ENCODE data around the gene KIAA0753. TPM values are rescaled to one million over a fixed set of nuclear protein-coding genes. Genes with fewer than 3 reads are reported as not detected.

Gene KIAA0753
- total and polyA plus RNA-seq, 9 of the 15 experiments (the other 6 are each of a cell fraction or from before 2014, with no cell fraction given): 2.0 to 9.0 (median 6.9) TPM

DNA sequence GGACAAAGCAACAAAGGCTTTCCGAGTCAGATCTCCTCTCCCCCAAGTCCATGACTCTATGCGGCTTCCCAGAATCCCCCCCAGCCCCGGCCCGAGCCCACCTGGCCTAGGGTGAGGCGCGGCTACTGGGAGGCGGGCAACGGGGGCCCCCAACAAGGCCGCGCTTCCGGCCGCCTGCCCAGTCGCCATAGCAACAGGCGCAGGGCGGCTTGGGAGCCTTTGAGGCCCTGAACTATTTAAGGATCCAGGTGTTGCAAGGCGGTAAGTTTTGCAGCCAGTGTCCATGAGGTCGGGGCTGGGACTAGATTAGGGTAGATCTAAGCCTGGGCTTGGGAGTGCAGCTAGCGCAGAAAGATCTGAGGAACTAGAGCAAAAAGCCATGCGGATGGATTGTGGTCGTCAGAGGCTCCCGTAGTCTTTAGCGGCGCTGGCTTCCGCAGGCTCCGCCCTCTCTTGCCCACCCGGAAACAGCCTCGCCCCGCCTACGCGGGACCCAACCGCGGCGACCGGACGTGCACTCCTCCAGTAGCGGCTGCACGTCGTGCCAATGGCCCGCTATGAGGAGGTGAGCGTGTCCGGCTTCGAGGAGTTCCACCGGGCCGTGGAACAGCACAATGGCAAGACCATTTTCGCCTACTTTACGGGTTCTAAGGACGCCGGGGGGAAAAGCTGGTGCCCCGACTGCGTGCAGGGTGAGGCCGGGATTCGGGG lies at the start of gene KIAA0753, which contains the start of gene TXNDC17 (continued):
- TF ChIP-seq POU5F1 (IDR thresholded peaks at IDR 0.05; ENCODE audit: borderline replicate concordance, low read depth, low read length, partially characterized antibody): peak; percentile 79
- no peak for TF ChIP-seq MTF1 (CRISPR knock-in tag; IDR thresholded peaks at IDR 0.05; ENCODE audit: borderline replicate concordance)
- no peak for TF ChIP-seq HMG20B (CRISPR knock-in tag; IDR thresholded peaks at IDR 0.05)
- TF ChIP-seq HIVEP1 (CRISPR knock-in tag; IDR thresholded peaks at IDR 0.05): no peak
- no peak for TF ChIP-seq CREBBP (IDR thresholded peaks at IDR 0.05; ENCODE audit: low read depth, low read length)
- TF ChIP-seq POLR3A (IDR thresholded peaks at IDR 0.05; ENCODE audit: borderline replicate concordance, extremely low read depth, insufficient read depth, insufficient read length): no peak
- no peak for TF ChIP-seq FOXA3 (CRISPR knock-in tag; conservative IDR thresholded peaks at IDR 0.05 in 1 of 2, IDR thresholded peaks at IDR 0.05 in 1 of 2)
- TF ChIP-seq ZNF175 (CRISPR knock-in tag; IDR thresholded peaks at IDR 0.05; ENCODE audit: low read depth): no peak
- TF ChIP-seq POLR2AphosphoS5 (IDR thresholded peaks at IDR 0.05; ENCODE audit: control insufficient read depth, insufficient read depth, low read depth, low read length): peak; percentile 83
- no peak for TF ChIP-seq KLF10 (CRISPR knock-in tag; IDR thresholded peaks at IDR 0.05)
- peak; percentile 40; the same call in 1 of the 2 replicates for TF ChIP-seq MBD2 (IDR thresholded peaks at IDR 0.05; ENCODE audit: borderline replicate concordance, low read depth)
- no peak for TF ChIP-seq MAFG (tag; conservative IDR thresholded peaks at IDR 0.05)
- TF ChIP-seq IRF9 (tag; IDR thresholded peaks at IDR 0.05): no peak
- TF ChIP-seq, protein P1, sequence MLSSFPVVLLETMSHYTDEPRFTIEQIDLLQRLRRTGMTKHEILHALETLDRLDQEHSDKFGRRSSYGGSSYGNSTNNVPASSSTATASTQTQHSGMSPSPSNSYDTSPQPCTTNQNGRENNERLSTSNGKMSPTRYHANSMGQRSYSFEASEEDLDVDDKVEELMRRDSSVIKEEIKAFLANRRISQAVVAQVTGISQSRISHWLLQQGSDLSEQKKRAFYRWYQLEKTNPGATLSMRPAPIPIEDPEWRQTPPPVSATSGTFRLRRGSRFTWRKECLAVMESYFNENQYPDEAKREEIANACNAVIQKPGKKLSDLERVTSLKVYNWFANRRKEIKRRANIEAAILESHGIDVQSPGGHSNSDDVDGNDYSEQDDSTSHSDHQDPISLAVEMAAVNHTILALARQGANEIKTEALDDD (IDR thresholded peaks at IDR 0.05): no peak
- TF ChIP-seq USF2 (CRISPR knock-in tag; IDR thresholded peaks at IDR 0.05): no peak
- peak; percentile 87 for TF ChIP-seq RBM22 (IDR thresholded peaks at IDR 0.05; ENCODE audit: low read depth, low read length, poor library complexity, severe bottlenecking)
- TF ChIP-seq TAF9B (IDR thresholded peaks at IDR 0.05; ENCODE audit: partially characterized antibody): peak; percentile 44
- no peak for TF ChIP-seq SAFB2 (IDR thresholded peaks at IDR 0.05; ENCODE audit: borderline replicate concordance, low read depth, low read length, severe bottlenecking)
- no peak for TF ChIP-seq ZNF197 (CRISPR knock-in tag; IDR thresholded peaks at IDR 0.05; ENCODE audit: low read depth)
- TF ChIP-seq PRMT5 (CRISPR knock-in tag; IDR thresholded peaks at IDR 0.05): no peak
- TF ChIP-seq ADNP (tag; IDR thresholded peaks at IDR 0.05): no peak
- peak; percentile 37 to 63 for TF ChIP-seq E2F6 (IDR thresholded peaks at IDR 0.05; ENCODE audit: borderline replicate concordance in 1 of 2, extremely low read depth in 1 of 2, insufficient read depth in 1 of 2, insufficient read length in 1 of 2, low read depth in 1 of 2, low read length in 1 of 2, poor library complexity in 1 of 2, severe bottlenecking in 1 of 2)
- no peak for TF ChIP-seq NFE2L1 (tag; IDR thresholded peaks at IDR 0.05; ENCODE audit: borderline replicate concordance, low read depth)
- TF ChIP-seq LCOR (CRISPR knock-in tag; IDR thresholded peaks at IDR 0.05): 0 out of 2 replicates have a peak, but pooled peaks have one; percentile 54

Data from K562 (cell line).